ENCODE measurements around the gene EXOC4. TPM values are rescaled to one million over a fixed set of nuclear protein-coding genes. Genes with fewer than 3 reads are reported as not detected.

The EXOC4 gene
- total RNA-seq, 1 donor from 2014 or later: 56.4 TPM

- no peak for ATAC-seq
These were observed 756.6 kb downstream of the EXOC4 start for GRCh38 chr7:134009314-134010110.

DNA sequence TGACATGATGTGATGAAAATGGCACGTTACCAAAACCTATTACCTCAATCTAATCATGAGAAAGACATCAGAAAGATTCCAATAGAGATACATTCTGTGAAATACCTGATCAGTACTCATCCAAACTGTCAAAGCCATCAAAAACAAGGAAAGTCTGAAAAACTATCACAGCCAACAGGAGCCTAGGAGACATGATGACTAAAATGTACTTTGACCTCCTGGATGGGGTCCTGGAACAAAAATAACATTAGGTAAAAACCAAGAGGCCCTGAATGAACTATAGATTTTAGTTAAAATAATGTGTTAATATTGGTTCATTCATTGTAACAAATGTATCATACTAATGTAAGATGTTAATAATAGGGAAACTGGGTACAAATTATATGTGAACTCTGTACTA is 760.4 kb downstream of the EXOC4 start:
- ATAC-seq: no peak

GRCh38 chr7:134014935-134015334 is 762.1 kb downstream of the EXOC4 start:
- no peak for ATAC-seq

- no peak for ATAC-seq
These were observed 763.5 kb downstream of the EXOC4 start for GRCh38 chr7:134016223-134016941.

DNA sequence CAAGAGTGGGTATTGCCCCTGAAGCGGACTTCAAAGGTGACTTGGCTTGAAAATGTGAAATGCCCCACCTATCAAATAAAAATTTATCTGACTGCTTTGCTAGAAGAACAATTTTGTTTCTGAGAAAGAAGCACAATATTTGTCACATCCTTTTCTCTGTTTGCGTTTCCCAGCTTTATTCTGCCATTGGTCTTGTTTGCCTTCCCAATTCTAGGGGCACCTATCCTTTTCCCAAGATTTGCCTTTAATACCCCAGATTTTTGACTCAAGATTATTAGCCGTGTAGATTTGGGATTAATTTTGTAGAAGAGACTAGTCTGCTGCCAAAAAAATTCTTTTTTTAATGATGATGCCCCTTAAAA is 764.0 kb downstream of the EXOC4 start:
- no peak for ATAC-seq

- no peak for ATAC-seq
These were observed 765.4 kb downstream of the EXOC4 start for GRCh38 chr7:134018306-134018705.

DNA sequence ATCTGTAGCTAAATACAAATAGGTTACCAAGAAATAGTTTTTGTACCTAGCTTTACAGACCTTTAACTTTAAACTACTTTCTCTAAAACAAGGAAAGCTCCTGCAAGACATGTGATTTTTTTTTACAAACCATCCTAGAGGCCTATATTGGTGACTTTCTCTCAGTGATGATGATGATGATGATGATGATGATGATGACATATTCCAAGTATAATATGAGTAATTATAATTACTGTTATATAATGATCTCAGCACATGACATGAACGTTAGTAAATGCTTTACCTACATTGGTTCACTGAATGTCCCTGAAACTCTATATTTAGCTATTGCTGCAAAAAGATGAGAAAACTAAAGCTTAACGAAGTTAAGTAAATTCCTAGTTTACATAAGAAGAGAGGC is 766.4 kb downstream of the EXOC4 start:
- no peak for ATAC-seq

GRCh38 chr7:134021836-134022235 is 769.0 kb downstream of the EXOC4 start:
- ATAC-seq: no peak

DNA sequence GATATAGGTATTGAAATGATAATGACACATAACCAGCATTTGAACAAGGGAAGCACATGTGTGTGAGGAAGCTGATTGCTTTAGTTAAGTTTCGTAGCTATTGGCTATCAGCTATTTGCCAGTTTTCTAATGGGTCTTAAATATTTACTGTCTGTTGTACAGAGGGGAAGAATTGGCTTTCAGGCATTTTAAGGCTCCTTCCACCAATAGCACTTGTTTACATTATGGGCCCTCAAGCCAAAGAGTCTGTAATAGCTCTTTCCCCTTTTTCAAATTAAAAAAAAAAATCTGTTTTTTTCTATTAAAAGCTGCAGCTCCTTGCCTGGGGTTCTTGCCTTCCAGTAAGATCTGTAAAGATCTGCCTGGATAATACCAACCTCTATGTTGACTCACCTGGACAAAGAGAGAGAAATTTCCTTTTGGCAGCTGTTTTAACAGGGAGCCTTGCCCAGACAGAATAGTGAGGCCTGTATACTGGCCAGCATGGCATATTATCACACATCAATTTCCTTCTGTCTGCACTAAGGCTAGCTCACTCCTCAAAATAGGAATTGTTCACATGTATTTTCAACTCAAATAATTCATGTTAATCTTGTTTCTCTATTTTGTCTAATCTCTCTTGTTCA is 769.5 kb downstream of the EXOC4 start:
- peak; percentile 59 for ATAC-seq

GRCh38 chr7:134024739-134025138 is 771.9 kb downstream of the EXOC4 start:
- no peak for ATAC-seq

- ATAC-seq: no peak
These were observed 776.0 kb downstream of the EXOC4 start for GRCh38 chr7:134028853-134029252.

- ATAC-seq: no peak
These were observed 776.9 kb downstream of the EXOC4 start for GRCh38 chr7:134029743-134030142.

- ATAC-seq: no peak
These were observed 777.6 kb downstream of the EXOC4 start for GRCh38 chr7:134030460-134030865.

DNA sequence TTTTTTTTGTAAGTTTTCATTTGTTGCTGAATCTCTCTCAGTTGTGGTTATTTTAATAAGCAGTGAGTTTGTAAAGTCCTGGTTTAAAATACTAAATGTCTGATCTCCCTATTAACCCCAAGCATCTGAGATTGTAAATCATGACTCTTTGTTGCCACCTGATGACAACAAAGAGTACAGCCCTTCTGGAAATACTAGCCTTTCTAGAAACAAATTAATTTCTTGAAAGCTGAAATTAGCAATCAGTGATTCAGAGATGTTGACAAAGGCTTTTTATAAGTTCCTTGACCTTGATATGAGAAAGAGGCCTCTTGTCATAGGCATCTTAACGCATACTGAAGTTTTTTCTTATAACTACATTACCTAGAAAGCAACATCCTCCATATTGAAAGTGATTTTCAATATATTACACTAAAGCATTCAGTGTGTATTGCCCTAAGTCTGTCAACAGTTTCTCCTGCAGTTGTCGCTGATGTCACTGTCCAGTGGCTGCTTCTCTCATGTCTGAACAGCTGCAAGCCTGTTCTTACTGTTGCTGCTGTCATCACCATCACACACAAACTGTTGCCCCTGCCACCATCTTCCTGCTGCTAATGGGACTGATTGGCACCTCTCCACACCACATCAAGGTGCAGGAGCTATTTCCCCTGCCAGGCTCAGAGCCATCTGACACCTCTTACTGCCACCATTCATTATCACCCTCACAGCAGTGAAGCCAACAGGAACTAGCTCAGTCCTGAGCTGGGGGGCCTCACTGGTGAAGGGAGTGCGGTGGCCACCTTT is 779.1 kb downstream of the EXOC4 start:
- no peak for ATAC-seq

GRCh38 chr7:134034652-134035051 is 781.8 kb downstream of the EXOC4 start:
- peak; percentile 45 for ATAC-seq

GRCh38 chr7:134037991-134038390 is 785.1 kb downstream of the EXOC4 start:
- ATAC-seq: no peak

DNA sequence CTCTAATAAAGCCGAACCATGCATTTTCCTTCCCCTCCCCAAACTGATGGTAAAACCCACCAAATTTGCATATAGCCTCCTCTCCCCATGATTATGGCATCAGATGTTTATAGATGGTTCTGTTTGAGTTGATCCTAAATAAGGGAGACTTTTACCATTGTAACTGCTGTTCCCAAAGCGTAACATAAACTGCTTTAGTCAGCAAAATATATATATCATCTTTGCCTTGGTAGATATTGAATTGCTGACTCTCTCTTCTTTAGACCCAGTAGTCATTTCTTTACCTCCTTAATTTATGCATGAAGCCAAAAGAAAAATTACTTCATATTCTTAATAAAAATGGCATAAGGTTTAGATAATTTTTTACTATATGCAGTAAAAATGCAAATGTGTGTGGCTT is 788.1 kb downstream of the EXOC4 start:
- no peak for ATAC-seq

DNA sequence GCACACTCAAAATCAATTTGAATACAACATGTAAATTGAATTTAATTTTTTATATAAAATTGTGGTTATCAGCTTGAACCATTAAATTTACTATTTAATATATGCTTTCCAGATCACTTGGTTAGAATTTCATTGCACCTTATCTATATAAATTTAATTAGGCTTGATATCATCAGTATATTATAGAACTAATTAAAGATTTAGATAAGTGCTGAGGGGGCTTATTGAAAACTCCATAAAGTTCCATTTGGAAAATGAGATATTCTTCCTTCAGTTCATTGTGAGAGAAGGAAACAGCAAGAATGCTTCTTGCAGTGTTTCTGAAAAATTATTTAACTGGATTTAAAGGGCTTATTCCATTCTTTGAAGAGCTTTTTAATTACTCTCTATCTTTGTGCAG is 788.6 kb downstream of the EXOC4 start:
- ATAC-seq: no peak

DNA sequence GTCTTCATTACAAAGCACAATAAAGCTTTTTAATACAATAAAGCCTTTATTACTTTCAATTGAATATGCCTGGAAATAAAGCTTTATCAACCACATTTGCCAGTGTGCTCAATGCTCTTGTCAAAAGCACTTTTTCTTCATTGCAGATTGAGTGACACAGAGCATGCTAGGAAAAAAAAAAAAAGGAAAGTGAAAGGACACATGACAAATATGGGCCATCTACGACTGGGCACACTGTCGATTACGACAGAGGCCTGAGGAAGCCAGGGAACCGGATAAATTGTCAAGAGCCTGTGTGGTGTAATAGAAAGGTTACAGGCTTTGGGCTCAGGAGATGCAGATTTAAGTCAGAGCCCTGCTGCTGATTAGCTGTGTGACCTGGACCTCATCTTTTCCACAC is 789.4 kb downstream of the EXOC4 start:
- no peak for ATAC-seq

DNA sequence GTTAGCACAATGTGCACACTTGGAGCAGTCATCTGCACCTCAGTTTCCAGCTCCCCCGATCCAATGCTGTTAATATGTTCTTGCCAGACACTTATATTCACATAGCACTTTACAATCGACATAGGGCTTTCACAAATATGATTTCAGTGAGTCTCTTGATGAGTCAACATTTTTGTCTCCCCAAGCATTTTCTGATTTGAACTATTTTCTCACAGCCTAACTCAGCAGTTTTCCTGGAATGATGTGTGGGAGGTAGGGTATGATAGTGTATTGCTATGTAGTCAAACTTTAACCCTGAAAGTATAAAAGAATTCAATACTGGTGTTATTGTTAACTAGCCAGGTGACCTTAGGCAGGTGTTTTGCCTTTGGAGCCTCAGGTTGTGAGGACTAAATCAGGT is 791.8 kb downstream of the EXOC4 start:
- no peak for ATAC-seq

- no peak for ATAC-seq
These were observed 792.8 kb downstream of the EXOC4 start for GRCh38 chr7:134045716-134046115.

GRCh38 chr7:134046594-134047128 is 793.8 kb downstream of the EXOC4 start:
- no peak for ATAC-seq

GRCh38 chr7:134047675-134048074 is 794.8 kb downstream of the EXOC4 start:
- ATAC-seq: no peak
